SU-DHL-6 (cell line): ENCODE data around the gene MIOX.
A peak's percentile ranks its signal among the peaks of the same experiment; 100 is the strongest.

Source experiments
- H2AFZ ChIP-seq: fragments of 200-600 bp; sonication (generic); 2 replicates; pipeline ENCODE4 v1.6.1; 2014; ENCODE audit warnings: low read depth, mild to moderate bottlenecking, moderate library complexity, mixed read lengths, antibody characterized with exemption, low read length; ENCODE audit not compliant: severe bottlenecking
- H3F3A ChIP-seq: fragments of 200-600 bp; shearing (Covaris generic); 2 replicates; pipeline ENCODE4 v1.6.0; 2016; ENCODE audit warnings: antibody characterized with exemption, mild to moderate bottlenecking; ENCODE audit not compliant: insufficient read depth
- H3K27ac ChIP-seq: fragments of 200-600 bp; sonication (generic); 2 replicates; pipeline ENCODE4 v1.5.1; 2016; ENCODE audit warnings: low read depth, mild to moderate bottlenecking, low read length, moderate library complexity, mixed read lengths
- H3K27me3 ChIP-seq: fragments of 200-600 bp; sonication (generic), shearing (Covaris generic); 2 replicates; pipeline ENCODE4 v1.6.0; 2014; ENCODE audit warnings: mild to moderate bottlenecking, low read length
- H3K36me3 ChIP-seq: fragments of 200-600 bp; sonication (generic); 2 replicates; pipeline ENCODE4 v1.6.1; 2014; ENCODE audit warnings: mild to moderate bottlenecking, low read length, mixed read lengths
- H3K4me2 ChIP-seq: fragments of 300-600, 200-600 bp; shearing (Covaris generic), sonication (generic); 2 replicates; pipeline ENCODE4 v1.6.0; 2014; ENCODE audit warnings: low read length, low read depth, mild to moderate bottlenecking; ENCODE audit not compliant: poor library complexity, severe bottlenecking
- H3K4me3 ChIP-seq: fragments of 200-600 bp; sonication (generic); 2 replicates; pipeline ENCODE4 v1.5.1; 2014; ENCODE audit warnings: antibody characterized with exemption, low read length, mild to moderate bottlenecking, mixed read lengths; ENCODE audit not compliant: insufficient read depth, poor library complexity, severe bottlenecking
- H3K79me2 ChIP-seq: fragments of 200-600 bp; sonication (generic); 2 replicates; pipeline ENCODE4 v1.6.1; 2014; ENCODE audit warnings: mild to moderate bottlenecking, low read length, moderate library complexity; ENCODE audit not compliant: insufficient read depth
- H3K9ac ChIP-seq: fragments of 200-600 bp; sonication (generic); 2 replicates; pipeline ENCODE4 v1.7.0; 2014; ENCODE audit warnings: mild to moderate bottlenecking, low read length
- H3K9me2 ChIP-seq: fragments of 200-600 bp; sonication (generic); replicated peaks from 2 replicates; pipeline ENCODE4 v1.6.1; 2014; ENCODE audit warnings: low read length; ENCODE audit not compliant: insufficient read depth
- H3K9me3 ChIP-seq: fragments of 200-600 bp; sonication (generic); 2 replicates; pipeline ENCODE4 v1.6.1; 2014; ENCODE audit warnings: low read length, mixed read lengths; ENCODE audit not compliant: insufficient read depth
- H4K20me1 ChIP-seq: fragments of 200-600 bp; sonication (generic); 2 replicates; pipeline ENCODE4 v1.6.1; 2014; ENCODE audit warnings: low read depth, mild to moderate bottlenecking, antibody characterized with exemption, low read length, moderate library complexity, mixed read lengths
- CTCF ChIP-seq: fragments of 200-600 bp; sonication (generic); IDR thresholded peaks from one replicate; pipeline ENCODE4 v1.5.1; 2017; ENCODE audit warnings: antibody characterized with exemption, mild to moderate bottlenecking, low read length, moderate library complexity; ENCODE audit not compliant: insufficient read depth, poor library complexity, severe bottlenecking
- EZH2phosphoT487 ChIP-seq: fragments of 200-600 bp; sonication (generic), shearing (Covaris generic); conservative IDR thresholded peaks from 2 replicates; pipeline ENCODE4 v1.6.1; 2018; ENCODE audit warnings: mild to moderate bottlenecking, antibody characterized with exemption, low read length, moderate library complexity, mixed read lengths

MIOX gene

GRCh38 chr22:50441428-50441993 is 45.1 kb upstream of the MIOX start:
- Histone ChIP-seq H3K79me2 (no peaks in the 10 kb centered on the region), H3K9me2 (no peaks in the 10 kb centered on the region), H4K20me1 (no peaks in the 10 kb centered on the region), H3F3A (peaks cover 32% of the 10 kb centered on the region; the same call in 1 of the 2 replicates), H3K4me2 (no peak overlapping the region), H3K27ac (no peak overlapping the region), H3K9ac (no peak overlapping the region), H3K4me3 (no peak overlapping the region), H3K9me3 (no peaks in the 10 kb centered on the region), H3K27me3 (no peaks in the 10 kb centered on the region), H3K36me3 (no peaks in the 10 kb centered on the region), H2AFZ (no peak overlapping the region)
- TF ChIP-seq EZH2phosphoT487, result no peak
- no peak for TF ChIP-seq CTCF

- Histone ChIP-seq H3K9me3 (no peaks in the 10 kb centered on the region), H4K20me1 (no peaks in the 10 kb centered on the region), H3F3A (peaks cover 34% of the 10 kb centered on the region; the same call in 1 of the 2 replicates), H3K9ac (no peak overlapping the region), H2AFZ (no peak overlapping the region), H3K79me2 (no peaks in the 10 kb centered on the region), H3K27me3 (no peaks in the 10 kb centered on the region), H3K4me3 (no peak overlapping the region), H3K4me2 (no peak overlapping the region), H3K36me3 (no peaks in the 10 kb centered on the region), H3K9me2 (no peaks in the 10 kb centered on the region), H3K27ac (0 out of 2 replicates have a peak overlapping the region, but pooled peaks have one; percentile 12)
- TF ChIP-seq CTCF, result no peak
- TF ChIP-seq EZH2phosphoT487, result no peak
Observed at GRCh38 chr22:50443197-50443596, 43.5 kb upstream of the MIOX start.

- no peaks in the 10 kb centered on the region for H3K27me3 ChIP-seq
- H3K9me3 ChIP-seq, result no peaks in the 10 kb centered on the region
- no peak overlapping the region for H3K4me3 ChIP-seq
- no peaks in the 10 kb centered on the region for H4K20me1 ChIP-seq
- H3K27ac ChIP-seq, result no peak overlapping the region
- no peaks in the 10 kb centered on the region for H3K36me3 ChIP-seq
- H3F3A ChIP-seq, result peaks cover 40% of the 10 kb centered on the region
- no peaks in the 10 kb centered on the region for H3K79me2 ChIP-seq
- H3K9ac ChIP-seq, result no peak overlapping the region
- no peaks in the 10 kb centered on the region for H3K9me2 ChIP-seq
- no peak for TF ChIP-seq EZH2phosphoT487
- TF ChIP-seq CTCF, result no peak
- H3K4me2 ChIP-seq, result no peak overlapping the region
- no peak overlapping the region for H2AFZ ChIP-seq
Observed at GRCh38 chr22:50443801-50444625, 42.6 kb upstream of the MIOX start.
